ENCODE data around the gene SERPIND1. TPM values are rescaled to one million over a fixed set of nuclear protein-coding genes. Genes with fewer than 3 reads are reported as not detected.

The SERPIND1 gene
- polyA plus RNA-seq, 3 donors, result not detected

- Histone ChIP-seq H2AFZ (ENCODE audit: insufficient read depth, low read depth, low read length, poor library complexity, severe bottlenecking) (no peak overlapping the region), H4K20me1 (ENCODE audit: insufficient read depth, low read length) (peaks cover 9% of the 10 kb centered on the region), H3K79me2 (ENCODE audit: insufficient read depth, low read length) (no peaks in the 10 kb centered on the region), H3K27me3 (ENCODE audit: control insufficient read depth in 2 of 2, insufficient read depth in 2 of 2, low read length in 2 of 2) (no peaks in the 10 kb centered on the region), H3K9me3 (replicated peaks in 1 of 2; ENCODE audit: control insufficient read depth in 1 of 2, insufficient read depth in 1 of 2, low read length in 2 of 2) (no peaks in the 10 kb centered on the region), H3K27ac (ENCODE audit: low read depth in 1 of 2, low read length in 2 of 2) (no peak overlapping the region), H3K36me3 (replicated peaks in 1 of 2; ENCODE audit: control insufficient read depth in 1 of 2, insufficient read depth in 2 of 2, low read length in 2 of 2) (peaks cover 58 to 86% of the 10 kb centered on the region in 2 donors), H3K4me2 (replicated peaks; ENCODE audit: extremely low read depth, low read length, poor library complexity, severe bottlenecking) (no peak overlapping the region), H3K4me1 (ENCODE audit: control insufficient read depth in 1 of 2, insufficient read depth in 2 of 2, low read length in 2 of 2) (peaks cover 0 to 5% of the 10 kb centered on the region in 2 donors), H3K9ac (ENCODE audit: insufficient read depth, low read length, poor library complexity, severe bottlenecking) (no peak overlapping the region), H3K4me3 (replicated peaks in 1 of 3; ENCODE audit: low read depth in 2 of 3, low read length in 3 of 3) (no peak overlapping the region)
- intact Hi-C loops (cut with micrococcal nuclease), result no loop called here
- H3K4me3 Mint-ChIP-seq, result peak overlapping the region in 1 of 2 donors; percentile 42
- H3K36me3 Mint-ChIP-seq, result peaks cover 74 to 88% of the 10 kb centered on the region in 2 donors
- 100% methylated on average over 2 of the region's 4 CpGs for WGBS (ENCODE audit: insufficient coverage)
- TF ChIP-seq CTCF (IDR thresholded peaks at IDR 0.05), result no peak
- peaks cover 5% of the 10 kb centered on the region for H3K4me1 Mint-ChIP-seq
- DNase-seq, result no peak
- peaks cover 0 to 2% (median 0%) of the 10 kb centered on the region in 3 donors for H3K27me3 Mint-ChIP-seq (ENCODE audit: low read depth in 3 of 3)
- no peaks in the 10 kb centered on the region for H3K9me3 Mint-ChIP-seq
- H3K27ac Mint-ChIP-seq, result peak overlapping the region in 2 of 7 donors; percentile 64 to 70
Observed at GRCh38 chr22:20787746-20788626, 14.1 kb downstream of the SERPIND1 start.

- Histone ChIP-seq H4K20me1 (ENCODE audit: insufficient read depth, low read length) (peaks cover 7% of the 10 kb centered on the region), H3K36me3 (replicated peaks in 1 of 2; ENCODE audit: control insufficient read depth in 1 of 2, insufficient read depth in 2 of 2, low read length in 2 of 2) (peaks cover 56 to 86% of the 10 kb centered on the region in 2 donors), H2AFZ (ENCODE audit: insufficient read depth, low read depth, low read length, poor library complexity, severe bottlenecking) (no peak overlapping the region), H3K4me3 (replicated peaks in 1 of 3; ENCODE audit: low read depth in 2 of 3, low read length in 3 of 3) (no peak overlapping the region), H3K4me2 (replicated peaks; ENCODE audit: extremely low read depth, low read length, poor library complexity, severe bottlenecking) (no peak overlapping the region), H3K9ac (ENCODE audit: insufficient read depth, low read length, poor library complexity, severe bottlenecking) (no peak overlapping the region), H3K27me3 (ENCODE audit: control insufficient read depth in 2 of 2, insufficient read depth in 2 of 2, low read length in 2 of 2) (no peaks in the 10 kb centered on the region), H3K4me1 (ENCODE audit: control insufficient read depth in 1 of 2, insufficient read depth in 2 of 2, low read length in 2 of 2) (peaks cover 0 to 4% of the 10 kb centered on the region in 2 donors), H3K27ac (ENCODE audit: low read depth in 1 of 2, low read length in 2 of 2) (no peak overlapping the region), H3K79me2 (ENCODE audit: insufficient read depth, low read length) (no peaks in the 10 kb centered on the region), H3K9me3 (replicated peaks in 1 of 2; ENCODE audit: control insufficient read depth in 1 of 2, insufficient read depth in 1 of 2, low read length in 2 of 2) (no peaks in the 10 kb centered on the region)
- Mint-ChIP-seq H3K27me3 (ENCODE audit: low read depth in 3 of 3) (peaks cover 0 to 2% (median 0%) of the 10 kb centered on the region in 3 donors), H3K9me3 (no peaks in the 10 kb centered on the region), H3K36me3 (peaks cover 78 to 85% of the 10 kb centered on the region in 2 donors), H3K27ac (peak overlapping the region in 3 of 7 donors; percentile 6 to 70 (median 21)), H3K4me1 (peaks cover 4% of the 10 kb centered on the region), H3K4me3 (no peak overlapping the region)
- no peak for DNase-seq
- TF ChIP-seq CTCF (IDR thresholded peaks at IDR 0.05), result no peak
- intact Hi-C loops (cut with micrococcal nuclease), result no loop called here
- WGBS (ENCODE audit: insufficient coverage), result 97% methylated on average over 5 of the region's 5 CpGs
Observed at GRCh38 chr22:20788627-20789344, 14.9 kb downstream of the SERPIND1 start.

Data from CD14-positive monocyte (primary cell).